Fibroblast of pulmonary artery (primary cell): ENCODE data around the gene NR3C2.

Experiments
- DNase-seq: peaks from one replicate; pipeline ENCODE4 v3.0.0-alpha.2; 2010; ENCODE audit warnings: low read depth
- H3K4me3 ChIP-seq: replicated peaks from 2 replicates; pipeline ENCODE4 v1.5.1; 2011; ENCODE audit warnings: low read depth, mild to moderate bottlenecking, control low read depth, low read length, moderate library complexity
- CTCF ChIP-seq: IDR thresholded peaks from 2 replicates; pipeline ENCODE4 v1.5.1; 2011; ENCODE audit warnings: mild to moderate bottlenecking, control low read depth, low read length, inconsistent platforms; ENCODE audit errors: missing control alignments

Gene NR3C2

GRCh38 chr4:148436512-148436911, 5.7 kb downstream of the NR3C2 start:
- DNase-seq: no peak
- TF ChIP-seq CTCF: no peak
- no peak overlapping the region for H3K4me3 ChIP-seq

GRCh38 chr4:148435654-148436406, 6.4 kb downstream of the NR3C2 start:
- no peak for TF ChIP-seq CTCF
- no peak for DNase-seq
- H3K4me3 ChIP-seq: no peak overlapping the region

GRCh38 chr4:148434075-148434773, 8.0 kb downstream of the NR3C2 start:
- DNase-seq: no peak

DNA sequence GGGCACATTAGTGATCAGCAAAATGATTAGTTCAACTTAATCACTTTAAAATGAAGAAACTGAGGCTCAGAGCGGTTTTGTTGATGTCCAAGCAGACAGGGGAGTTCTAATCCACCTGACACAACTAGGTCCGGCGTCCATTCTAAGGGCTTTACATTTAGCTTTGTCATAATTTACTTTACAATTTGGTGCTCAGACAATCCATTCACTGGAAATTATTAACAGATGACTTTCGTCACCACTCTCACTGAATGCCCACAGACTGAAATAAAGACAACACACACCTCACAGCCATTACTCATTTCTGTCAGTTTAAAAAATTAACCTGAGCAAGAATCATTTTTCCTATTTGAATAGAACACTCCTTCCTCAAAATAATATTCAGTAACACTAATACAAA, 10.8 kb downstream of the NR3C2 start:
- H3K4me3 ChIP-seq: no peak overlapping the region
- TF ChIP-seq CTCF: no peak
- no peak for DNase-seq

More at GRCh38 chr4:148434075-148434773, 8.0 kb downstream of the NR3C2 start:
- TF ChIP-seq CTCF: no peak
- H3K4me3 ChIP-seq: no peak overlapping the region

- no peak overlapping the region for H3K4me3 ChIP-seq
- no peak for DNase-seq
- no peak for TF ChIP-seq CTCF
Measured at GRCh38 chr4:148430854-148431253, 11.4 kb downstream of the NR3C2 start.

- no peak for TF ChIP-seq CTCF
- DNase-seq: no peak
- H3K4me3 ChIP-seq: no peak overlapping the region
Measured at GRCh38 chr4:148429206-148429605, 13.0 kb downstream of the NR3C2 start.
